DMS114 treated with DMSO at 0.1 percent for 48 hours (cell line): Measurements from ENCODE around the gene RAP1GAP.
"Not testable (repeated sequence)": the region's sequence is repeated elsewhere in the genome, so short reads cannot be mapped to it uniquely, and the experiment has no call there.

Experiments used
- DNase-seq: peaks from one replicate; lab custom pipeline; 2025; ENCODE audit not compliant: unreplicated experiment; lab: John Stamatoyannopoulos, UW

RAP1GAP gene

GRCh38 chr1:21680381-21680780, 11.2 kb upstream of the RAP1GAP start:
- DNase-seq: no peak

DNA sequence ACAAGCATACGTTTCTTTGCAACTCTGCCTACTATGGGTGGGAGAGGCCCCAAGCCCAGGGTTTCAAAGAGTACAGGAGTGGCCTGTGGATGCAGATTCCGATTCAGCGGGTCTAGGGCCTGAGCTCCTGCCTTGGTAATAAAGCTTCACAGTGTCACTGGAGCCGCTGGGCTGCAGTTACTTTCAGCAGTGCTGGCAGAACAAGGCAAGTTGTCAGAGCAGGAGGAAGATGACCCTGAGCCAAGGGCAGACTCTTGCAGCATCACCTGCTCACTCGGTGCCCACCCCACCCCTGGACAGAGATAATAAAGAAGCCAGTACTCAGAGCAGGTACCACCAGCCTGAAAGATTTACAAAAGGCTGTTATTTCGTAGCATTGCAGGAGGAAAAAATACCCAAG, 8.0 kb upstream of the RAP1GAP start:
- no peak for DNase-seq

GRCh38 chr1:21674957-21675356, 5.8 kb upstream of the RAP1GAP start:
- no peak for DNase-seq

GRCh38 chr1:21673853-21674252, 4.7 kb upstream of the RAP1GAP start:
- not testable (repeated sequence) for DNase-seq

GRCh38 chr1:21673277-21673780, 4.2 kb upstream of the RAP1GAP start:
- DNase-seq: no peak

DNA sequence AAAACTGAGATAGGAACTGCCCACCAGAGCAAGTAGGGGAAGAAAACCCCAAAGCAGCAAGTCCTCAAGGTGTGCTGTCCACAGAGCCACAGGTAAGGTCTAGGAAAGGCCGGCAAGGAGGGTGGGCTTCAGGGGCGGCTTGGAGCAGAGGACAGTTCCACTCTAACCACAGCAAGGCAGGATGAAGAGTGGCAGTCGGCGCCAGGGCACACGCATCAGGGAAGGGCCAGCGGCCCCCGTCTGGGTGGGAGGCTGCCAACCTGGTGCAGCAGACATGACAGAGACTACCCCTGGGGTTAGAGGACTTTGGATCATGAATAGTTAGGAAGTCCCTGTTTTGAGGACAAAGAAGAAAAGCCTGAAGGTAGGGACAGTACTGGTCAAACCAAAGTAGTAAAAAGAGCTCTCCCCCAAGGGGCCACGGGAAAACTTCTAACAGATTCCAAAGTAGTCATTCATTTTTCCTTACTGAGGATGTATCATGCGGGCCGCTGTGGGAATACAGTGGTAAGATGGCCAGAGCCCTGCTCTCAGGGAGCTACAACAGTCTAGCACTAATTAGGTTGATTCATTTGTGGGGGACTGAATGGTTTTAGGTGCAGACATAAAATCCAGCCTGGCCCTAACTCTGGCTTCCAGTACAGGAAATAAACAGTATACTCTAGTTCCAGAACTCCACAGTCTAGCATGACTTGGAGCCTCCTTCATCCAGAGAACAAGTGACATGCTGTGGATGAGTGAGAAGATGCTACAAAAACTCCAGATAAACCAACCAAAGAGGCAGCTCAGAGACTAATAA, 3.5 kb upstream of the RAP1GAP start:
- DNase-seq: no peak

DNA sequence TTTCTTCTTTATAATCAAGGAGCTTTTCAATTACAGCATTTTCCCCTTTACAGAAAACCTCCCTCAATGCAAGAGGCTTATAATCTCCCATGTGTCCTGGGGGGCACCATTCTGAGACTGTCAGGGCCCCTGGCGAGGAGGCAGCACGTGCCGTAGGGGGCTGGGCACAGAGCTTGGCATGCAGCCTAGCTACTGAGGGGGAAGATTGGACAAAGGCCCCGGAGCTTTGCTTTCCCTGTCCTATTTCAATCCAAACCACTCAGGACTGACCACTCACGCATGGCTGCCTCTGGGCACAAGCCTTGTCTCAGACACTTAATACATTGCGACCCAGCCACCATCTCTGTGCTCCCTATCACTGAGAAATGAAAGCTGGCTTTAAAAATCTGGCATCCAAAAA, 2.8 kb upstream of the RAP1GAP start:
- no peak for DNase-seq

GRCh38 chr1:21670956-21671902, 2.1 kb upstream of the RAP1GAP start:
- DNase-seq: no peak

GRCh38 chr1:21670059-21670881, 1.1 kb upstream of the RAP1GAP start:
- DNase-seq: no peak

DNA sequence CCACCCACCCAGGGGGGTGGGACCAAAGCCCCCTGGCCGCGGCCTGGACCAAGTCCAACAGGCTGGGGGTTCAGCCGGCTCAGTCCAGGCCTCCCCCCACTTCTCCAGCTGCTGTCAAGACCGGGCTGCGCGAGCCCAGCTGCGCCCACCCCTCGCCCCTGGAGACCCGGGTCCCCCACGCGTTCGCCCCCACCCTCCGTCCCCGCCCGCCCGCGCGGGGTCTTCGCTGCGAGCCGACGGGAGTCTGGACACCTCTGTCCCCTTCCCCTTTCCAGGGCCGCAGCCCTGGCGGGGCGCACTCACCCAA, 253 bp downstream of the RAP1GAP start:
- no peak for DNase-seq

GRCh38 chr1:21668232-21668950, 766 bp downstream of the RAP1GAP start:
- DNase-seq: no peak

DNA sequence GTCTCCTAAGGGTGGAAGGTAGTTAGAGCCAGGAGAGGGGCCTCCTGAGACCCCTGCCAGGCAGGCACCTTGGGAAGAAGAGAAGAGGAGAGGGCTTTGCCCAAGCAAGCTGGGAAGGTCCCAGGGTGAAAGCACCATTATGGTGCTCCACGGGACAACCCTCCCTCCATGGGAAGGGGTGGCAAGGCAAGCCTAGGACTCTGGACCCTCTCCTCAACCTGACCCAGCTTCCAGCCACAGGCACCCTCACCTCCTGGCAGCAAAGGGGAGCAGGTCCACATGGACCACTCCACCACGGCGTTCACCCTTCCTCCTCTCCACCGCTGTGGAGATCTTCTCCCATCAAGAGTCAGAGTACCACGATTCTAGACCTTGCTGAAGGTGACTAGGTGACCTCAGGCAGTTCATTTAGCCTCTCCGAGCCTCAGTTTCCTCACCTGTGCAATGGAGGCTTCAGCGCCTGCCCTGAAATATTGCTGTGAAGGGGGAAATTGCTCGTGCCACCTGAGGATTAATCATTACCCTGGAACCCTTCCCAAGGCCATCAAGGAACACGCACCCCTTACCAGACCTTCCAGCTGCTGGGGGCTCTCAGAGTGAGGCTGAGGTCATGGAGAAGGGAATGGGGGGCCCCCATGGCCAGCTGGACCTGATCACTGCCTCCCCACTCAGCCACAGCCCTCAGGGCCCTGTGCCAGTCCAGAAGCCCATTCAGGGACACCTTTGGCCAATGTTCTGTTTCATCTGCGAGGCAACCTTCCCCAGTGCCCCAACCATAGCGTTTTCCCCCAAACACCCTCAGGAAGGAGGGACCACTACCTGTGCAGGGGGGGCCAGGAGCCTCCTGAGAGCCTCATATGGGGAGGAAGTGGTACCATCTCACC, 1.6 kb downstream of the RAP1GAP start:
- no peak for DNase-seq

DNA sequence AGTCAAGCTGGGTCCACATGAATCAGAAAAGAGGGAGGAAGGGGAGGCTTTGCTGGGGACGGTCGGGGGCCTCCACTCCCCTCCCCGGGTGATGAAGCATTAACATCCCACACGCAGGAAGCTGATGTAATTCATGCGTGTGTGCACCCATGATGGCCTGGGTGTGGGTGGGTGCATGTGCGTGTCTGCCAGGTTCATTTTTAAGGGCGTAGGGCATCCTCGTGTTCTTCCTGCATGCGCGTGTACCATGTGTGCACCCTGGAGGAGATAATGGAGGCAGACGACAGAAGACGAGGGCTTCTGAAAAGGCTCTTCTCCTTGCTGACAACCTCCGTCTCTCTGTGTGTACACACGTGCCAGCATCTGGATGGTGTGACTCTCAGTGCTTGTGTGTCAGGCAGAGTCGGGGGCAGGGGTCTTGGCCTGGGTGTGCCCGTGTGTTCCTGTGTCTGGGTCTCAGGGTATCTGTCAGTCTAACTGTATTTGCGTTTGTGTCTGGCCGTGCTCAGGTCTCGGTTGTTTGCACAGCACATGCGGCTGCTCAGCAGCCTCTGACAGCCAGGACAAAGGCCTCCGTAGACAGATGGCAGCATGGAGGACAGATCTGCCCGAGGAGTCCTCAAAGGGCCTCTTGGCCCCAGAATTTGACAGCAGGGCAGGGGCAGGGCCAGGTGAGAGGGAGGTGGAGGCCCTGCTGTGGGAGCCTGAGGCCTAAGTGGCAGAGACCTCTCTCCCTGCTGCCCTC, 2.4 kb downstream of the RAP1GAP start:
- DNase-seq: no peak

GRCh38 chr1:21665711-21666575, 3.2 kb downstream of the RAP1GAP start:
- no peak for DNase-seq

DNA sequence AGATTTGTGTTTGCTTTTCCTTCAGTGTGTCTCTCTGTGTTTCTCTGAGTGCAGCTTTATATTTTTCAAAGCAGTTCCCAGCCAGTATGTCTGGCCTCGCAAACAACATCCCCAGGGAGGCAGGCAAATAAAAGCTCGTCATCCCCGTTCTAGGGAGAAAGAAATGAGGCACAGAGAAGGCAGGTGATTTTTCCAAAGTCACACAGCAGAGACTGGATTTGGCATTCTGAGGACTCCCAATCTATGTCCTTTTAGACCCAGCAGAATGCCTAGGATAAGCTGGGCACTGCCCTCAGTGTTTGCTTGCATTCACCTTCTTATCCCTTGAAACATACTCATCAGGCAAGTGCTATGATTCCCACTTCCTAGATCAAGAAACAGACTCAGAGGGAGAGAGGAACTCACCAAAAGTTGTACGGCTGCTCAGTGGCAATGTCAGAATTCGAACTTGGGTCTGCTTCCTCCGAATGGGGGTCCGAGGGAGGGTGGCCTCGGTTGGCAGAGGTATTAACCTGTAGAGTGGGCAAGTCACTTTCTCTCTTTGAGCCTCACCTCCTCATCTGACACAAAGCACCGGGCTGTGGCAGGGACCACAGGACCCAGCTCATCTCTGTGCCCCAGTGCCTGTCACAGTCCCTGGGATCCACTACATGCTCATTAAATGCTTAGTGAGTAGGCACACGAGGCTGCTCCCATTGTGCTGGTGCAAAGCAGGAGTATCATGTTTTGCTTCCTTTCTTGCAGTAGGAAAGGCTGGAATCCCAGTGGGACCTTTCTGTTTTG, 4.2 kb downstream of the RAP1GAP start:
- no peak for DNase-seq

DNA sequence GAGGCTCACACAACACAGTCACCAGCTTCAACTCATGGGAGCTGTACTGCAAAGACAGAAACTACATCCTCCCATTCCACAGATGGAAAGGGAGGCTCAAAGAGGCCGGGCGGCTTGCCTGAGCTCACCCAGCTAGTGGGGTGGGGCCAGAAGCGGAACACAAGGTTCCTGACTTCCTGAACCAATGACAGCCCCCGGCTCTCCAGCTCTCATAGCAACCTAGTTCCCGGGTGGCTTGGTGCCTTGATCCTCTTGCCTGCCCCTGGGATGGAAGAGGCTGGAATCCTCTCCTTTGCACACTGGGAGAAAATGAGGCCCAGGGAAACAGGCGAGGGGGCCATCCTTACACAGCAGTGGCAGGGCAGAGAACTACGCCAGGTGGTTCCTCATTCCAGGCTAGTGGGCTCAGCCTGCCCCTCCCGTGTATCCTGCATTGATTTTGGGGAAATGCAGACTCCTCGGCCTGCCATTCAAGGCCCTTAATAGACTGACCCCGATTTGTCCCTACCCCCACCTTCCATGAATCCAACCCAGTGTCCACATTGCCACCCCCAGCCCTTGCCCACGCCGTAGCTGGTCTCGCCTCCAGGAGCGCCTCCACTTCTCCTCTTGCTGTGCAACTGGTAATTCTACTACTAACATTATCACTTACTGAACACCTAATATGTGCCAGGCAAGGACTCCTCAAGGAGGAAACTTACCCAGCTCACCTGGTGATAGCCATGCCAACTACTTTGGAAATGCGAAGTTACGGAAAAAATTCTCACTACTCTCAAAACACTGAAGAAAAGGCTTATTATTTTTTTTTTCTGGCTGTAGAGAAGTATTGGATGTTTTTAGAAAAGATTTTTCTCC, 5.0 kb downstream of the RAP1GAP start:
- no peak for DNase-seq
